NCI-H446 treated with DMSO at 0.1 percent for 48 hours (cell line): ENCODE measurements around the gene EGLN2.
"Not testable (repeated sequence)": the region's sequence is repeated elsewhere in the genome, so short reads cannot be mapped to it uniquely, and the experiment has no call there.

ENCODE experiments used
- DNase-seq: peaks from one replicate; lab custom pipeline; 2025; lab: John Stamatoyannopoulos, UW

EGLN2 gene

DNA sequence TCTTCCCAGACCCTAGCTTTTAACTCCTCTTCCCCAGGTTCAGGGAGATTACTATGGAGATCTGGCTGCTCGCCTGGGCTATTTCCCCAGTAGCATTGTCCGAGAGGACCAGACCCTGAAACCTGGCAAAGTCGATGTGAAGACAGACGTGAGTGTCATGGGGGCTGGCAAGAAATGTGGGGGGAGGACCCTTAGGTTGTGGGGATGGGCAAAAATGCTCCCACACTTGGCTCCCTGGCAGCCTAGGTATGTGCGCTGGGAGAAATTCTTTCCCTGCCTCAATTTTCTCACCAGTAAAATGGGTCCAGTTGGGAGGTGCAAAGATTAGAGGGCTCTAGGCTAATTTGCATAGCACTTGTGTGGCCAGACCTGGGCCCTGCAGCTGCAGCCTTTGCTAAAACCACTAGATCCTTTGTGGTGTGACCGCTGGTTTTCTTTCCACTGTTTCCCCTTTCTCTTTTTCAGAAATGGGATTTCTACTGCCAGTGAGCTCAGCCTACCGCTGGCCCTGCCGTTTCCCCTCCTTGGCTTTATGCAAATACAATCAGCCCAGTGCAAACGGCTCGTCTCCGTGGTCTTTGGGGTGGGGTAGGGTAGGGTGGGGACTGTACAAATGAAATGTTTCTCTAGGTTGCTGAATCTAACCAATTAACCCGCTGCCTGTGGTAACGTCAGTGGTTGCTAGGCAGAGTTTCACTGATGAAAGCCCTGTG is 21.9 kb upstream of the EGLN2 start:
- peak; percentile 88 for DNase-seq

DNA sequence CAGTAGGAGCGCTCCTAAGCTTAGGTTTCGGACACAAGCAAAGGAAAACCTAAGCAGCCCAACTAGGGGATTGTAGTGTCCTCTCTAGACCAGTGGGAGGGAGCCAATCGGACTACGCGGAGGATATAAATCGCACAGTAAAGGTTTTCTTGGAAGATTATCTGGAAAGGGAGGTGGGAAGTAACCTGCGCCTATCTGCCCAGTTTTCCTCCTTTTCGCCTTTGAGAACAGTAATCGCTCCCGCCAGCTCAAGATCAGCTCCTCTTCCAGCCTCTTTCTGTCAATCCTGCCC is 21.4 kb upstream of the EGLN2 start:
- DNase-seq, result no peak

DNA sequence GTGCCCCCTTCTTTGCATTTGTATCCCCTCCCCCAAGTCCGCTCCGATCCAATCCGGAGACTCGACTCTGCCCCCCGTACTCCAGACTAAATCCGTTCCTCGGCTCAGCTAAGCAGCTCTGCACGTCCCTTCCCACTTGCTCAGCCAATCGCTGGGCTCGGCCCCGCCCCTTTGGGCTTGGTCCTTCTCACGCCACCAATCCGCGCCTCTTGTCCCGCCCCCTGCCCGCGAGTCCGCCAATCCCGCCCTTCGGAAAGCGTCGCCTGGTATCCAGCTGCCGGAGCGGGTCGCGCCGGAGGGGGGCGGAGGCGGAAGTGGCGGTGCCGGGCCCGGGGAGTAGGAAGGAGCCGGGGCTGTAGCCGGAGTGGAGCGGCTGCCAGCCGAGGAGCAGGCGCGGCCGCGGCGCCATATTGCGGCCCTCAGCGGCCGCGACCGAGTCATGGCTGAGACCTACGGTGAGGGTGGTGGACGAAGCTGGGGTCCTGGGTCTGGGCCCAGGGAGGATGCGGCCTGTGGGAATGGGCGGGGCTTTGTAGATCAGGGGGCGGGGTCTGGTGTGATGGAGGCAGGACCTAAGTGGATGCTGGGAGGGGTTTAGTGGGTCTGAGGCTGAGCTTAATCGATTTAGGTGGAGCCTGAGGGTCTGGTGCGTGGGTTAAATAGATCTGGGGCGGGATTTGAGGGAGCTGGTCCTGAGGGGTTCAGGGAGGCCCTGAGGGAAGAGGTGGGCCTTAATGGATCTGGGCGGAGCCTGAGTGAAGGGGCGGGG is 20.9 kb upstream of the EGLN2 start, which contains the start of gene RAB4B:
Gene RAB4B, plus strand, starts transcription at position 311 of the 769 bp plus-strand sequence. Its CDS starts 129 bp downstream, at position 440.
- peak; percentile 99 for DNase-seq

DNA sequence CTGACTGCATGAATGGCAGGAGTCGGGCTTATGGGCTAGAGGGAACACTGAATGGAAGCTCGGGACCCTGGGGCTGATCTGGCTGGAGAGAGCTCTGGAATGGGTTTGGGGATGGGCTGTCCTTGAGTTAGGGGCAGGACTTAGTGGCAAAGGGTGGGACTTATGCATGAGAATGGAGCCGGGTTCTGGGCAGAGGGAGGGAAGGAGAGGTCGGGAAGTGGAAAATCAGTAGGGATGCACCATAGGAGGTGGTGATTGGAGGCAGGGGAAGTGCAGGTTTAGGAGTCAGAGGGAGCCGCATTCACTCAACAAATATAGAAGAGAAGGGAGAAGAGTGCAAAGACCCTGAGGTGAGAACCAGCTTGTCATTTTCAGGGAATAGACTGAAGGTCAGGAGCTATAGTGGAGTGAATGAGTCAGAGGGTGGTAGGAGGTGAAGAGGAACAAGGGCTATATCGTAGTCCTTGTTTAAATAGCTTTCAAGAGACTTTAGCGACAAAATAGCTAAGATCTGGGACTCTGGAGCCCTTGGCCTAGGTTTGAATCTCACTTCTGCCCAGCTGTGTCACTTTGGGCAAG is 20.2 kb upstream of the EGLN2 start:
- DNase-seq, result no peak

DNA sequence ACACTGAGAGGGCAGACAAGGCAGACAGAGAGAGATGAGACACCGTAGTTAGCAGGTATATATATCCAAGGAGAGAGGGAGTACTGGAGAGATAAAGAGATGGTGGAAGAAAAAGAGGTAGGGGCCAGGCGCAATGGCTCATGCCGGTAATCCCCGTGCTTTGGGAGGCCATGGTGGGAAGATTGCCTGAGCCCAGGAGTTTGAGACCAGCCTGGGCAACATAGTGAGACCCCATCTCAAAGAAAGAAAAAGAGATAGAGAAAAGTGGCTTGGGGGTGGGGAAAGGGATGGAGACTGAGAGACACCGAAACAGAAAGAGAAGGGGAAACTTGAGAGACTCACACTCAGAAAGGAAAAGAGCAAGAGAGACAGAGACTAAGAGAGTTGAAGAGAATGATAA is 18.4 kb upstream of the EGLN2 start:
- DNase-seq, result no peak

- DNase-seq, result no peak
Measured at GRCh38 chr19:40781140-40781539, 17.9 kb upstream of the EGLN2 start.

DNA sequence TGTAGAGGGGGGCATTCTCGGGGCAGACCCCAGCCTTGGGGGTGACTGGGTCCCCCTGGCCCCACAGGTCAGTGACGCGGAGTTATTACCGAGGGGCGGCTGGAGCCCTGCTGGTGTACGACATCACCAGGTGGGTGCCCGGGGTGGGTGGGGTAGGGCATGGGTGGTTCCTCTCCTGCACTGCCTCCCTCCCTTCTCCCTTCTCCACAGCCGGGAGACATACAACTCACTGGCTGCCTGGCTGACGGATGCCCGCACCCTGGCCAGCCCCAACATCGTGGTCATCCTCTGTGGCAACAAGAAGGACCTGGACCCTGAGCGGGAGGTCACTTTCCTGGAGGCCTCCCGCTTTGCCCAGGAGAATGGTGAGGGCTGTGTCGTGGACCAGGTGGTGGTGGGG is 15.3 kb upstream of the EGLN2 start:
- no peak for DNase-seq

DNA sequence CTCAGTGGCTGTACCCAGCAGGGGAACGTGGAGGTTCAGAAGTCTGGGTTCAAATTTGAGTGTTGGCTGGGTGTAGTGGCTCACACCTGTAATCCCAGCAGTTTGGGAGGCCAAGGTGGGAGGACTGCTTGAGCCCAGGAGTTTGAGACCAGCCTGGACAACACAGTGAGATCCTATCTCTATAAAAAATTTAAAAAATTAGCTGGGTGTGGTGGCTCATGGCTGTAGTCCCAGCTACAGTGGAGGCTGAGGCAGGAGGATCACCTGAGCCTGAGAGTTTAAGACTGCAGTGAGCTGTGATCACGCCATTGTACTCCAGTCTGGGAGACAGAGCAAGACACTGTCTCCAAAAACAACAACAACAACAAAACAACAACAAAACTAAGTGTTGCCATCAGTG is 14.8 kb upstream of the EGLN2 start:
- DNase-seq, result not testable (repeated sequence)

DNA sequence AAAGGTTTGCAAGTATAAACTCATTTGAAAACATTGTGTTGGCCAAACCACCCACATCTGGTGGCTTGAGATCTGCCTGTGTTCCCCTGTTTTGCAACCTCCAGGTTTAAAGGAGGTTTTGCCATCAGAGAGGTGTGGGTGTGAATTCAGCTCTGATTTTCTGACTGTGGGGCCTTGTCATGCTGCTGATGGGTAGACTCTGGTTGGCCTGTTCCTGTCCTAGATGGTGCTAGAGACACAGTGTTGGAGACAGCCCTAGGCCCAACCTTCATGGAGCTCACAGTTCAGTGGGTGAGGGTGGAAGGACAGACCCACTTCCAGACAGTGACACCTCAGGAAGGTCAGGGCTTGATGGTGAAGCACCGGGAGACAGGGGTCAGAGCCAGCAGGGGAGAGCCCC is 13.5 kb upstream of the EGLN2 start:
- no peak for DNase-seq

DNA sequence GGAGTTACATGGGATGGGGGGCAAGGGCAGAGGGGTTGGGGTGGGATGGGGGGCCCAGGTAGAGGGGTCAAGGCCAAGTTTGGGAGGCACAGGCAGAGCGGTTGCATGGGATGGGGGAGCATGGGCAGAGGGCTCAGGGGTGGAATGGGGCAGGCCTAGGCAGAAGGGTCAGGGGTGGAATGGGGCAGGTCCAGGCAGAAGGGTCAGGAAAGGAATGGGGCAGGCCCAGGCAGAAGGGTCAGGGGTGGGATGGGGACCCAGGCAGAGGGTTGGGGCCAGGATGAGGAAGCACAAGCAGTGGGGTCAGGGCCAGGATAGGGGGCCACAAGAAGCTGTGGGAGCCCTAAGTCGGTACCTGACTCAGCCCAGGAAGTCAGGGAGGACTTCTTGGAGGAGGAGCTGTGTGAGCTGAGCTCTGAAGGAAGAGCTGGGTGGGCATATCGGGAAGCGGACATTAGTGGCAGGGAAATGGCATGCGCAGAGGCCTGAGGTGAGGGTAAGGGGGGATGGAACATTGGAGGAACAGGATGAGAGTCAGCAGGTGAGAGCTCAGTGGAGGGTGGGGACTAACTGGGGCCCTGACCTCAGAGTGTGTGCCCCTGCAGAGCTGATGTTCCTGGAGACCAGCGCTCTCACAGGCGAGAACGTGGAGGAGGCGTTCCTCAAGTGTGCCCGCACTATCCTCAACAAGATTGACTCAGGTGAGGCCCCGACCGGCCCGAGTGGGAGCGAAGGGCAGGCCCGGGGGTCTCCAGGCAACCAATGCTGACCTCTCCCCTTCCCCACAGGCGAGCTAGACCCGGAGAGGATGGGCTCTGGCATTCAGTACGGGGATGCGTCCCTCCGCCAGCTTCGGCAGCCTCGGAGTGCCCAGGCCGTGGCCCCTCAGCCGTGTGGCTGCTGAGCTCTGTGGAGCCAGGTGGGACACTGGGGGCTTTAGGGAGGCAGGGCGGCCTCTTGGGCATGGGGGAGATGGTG is 12.6 kb upstream of the EGLN2 start:
- no peak for DNase-seq

DNA sequence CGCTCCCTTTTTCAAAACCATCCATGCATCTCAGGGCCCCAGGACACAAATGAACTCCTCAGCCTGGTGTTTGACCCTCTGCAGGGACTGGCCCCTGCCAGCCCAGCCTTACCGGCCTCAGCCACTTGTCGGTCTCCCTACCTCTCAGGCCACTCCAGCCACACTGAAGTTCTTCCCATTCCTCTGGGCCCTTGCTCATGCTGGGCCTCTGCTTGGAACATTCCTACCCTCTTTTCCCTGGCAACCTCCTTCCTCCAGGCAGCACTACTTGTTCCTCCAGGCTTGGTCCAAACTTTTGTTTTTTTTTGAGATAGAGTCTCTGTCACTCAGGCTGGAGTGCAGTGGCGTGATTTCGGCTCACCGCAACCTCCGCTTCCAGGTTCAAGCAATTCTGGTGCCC is 7.6 kb upstream of the EGLN2 start:
- no peak for DNase-seq

DNA sequence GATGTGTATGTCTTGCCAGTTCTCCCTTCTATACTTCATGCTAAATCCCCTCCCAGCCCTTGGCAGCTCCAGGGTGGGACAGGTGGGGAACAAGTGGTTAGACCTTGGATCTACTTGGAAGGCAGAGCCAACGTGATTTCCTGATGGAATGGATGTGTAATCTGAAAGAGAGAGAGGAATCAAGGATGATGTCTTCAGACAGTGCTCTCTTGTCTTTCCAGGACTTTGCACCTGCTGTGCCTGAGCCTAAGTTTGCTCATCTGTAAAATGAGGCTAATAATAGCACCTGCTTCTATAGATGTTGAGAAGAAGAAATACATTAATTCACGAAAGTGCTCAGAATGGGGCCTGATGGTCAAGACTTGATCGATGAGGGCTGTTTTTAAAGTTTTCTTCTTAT is 7.0 kb upstream of the EGLN2 start:
- no peak for DNase-seq

- no peak for DNase-seq
Measured at GRCh38 chr19:40797166-40797962, 1.6 kb upstream of the EGLN2 start.

GRCh38 chr19:40797963-40798682 is 868 bp upstream of the EGLN2 start:
- no peak for DNase-seq

DNA sequence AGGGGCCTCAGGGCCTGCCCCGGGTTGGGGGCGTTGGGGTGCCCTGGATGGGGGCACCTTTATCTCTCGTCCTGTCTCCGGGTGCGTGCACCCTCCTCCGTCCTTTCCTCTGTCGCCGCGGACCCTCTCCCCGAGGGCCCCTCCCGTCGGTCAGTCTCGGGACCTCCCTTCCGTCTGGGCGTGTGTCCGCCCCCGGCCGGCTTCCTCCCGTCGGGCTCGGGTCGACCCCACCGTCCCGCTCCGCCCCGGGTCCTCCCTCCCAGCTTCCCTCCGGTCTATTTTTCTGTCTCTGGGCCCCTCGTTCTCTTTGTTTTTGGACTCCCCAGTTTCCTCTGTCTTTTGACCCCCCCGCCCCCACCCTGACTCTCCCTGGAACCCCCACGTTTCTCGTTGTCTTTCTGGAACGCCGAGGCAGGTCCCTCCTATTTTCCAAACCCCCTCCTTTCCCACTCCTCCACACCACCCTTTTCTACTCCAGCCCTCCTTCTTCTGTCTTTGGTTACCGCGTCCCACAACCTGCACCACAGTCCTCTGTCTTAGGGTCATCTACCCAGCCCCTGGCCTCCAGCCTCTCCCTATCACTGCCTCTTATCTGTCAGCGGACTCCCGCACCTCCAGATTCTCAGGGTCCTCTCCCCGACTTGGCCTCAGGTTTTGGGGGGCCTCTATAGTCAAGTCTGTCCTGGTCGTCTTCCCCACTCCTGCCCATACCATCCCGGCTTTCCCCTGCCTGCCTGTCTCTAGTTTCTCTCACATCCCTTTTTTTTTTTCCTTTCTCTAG is 757 bp downstream of the EGLN2 start:
- DNase-seq, result no peak

- DNase-seq, result no peak
Measured at GRCh38 chr19:40800339-40800996, 1.5 kb downstream of the EGLN2 start.

- DNase-seq, result no peak
Measured at GRCh38 chr19:40800997-40801377, 2.0 kb downstream of the EGLN2 start.

DNA sequence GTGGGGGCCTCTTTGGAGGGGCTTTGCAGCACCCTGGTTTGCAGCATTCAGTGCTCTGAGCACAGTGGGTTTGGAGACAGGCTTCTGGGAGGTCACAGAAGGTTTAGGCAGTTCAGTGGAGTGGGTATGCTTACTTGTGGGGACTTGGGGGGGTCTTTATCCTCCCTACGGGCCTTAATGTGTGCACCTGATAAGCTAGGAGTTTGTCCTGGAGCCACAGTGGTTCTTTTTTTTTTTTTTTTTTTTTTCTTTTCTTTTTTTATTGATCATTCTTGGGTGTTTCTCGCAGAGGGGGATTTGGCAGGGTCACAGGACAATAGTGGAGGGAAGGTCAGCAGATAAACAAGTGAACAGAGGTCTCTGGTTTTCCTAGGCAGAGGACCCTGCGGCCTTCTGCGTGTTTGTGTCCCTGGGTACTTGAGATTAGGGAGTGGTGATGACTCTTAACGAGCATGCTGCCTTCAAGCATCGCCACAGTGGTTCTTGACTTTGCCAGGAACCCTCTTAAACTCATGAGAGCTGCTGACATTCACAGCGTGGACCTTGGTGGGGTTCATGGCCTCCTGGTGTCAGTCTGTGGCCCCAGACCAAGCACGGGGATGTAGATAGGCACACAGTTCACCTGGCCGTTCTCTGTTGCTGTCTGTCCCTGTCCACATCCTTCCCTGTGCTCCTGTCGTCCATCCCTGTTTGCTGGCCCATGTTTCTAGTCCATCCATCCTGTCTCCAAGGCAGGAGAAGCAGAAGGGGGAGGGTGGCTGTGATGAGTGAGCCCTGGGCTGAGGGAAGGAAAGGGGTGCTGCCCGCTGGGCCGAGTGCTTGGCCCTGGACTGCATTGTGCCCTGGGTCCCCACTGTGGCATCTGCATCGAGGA is 2.7 kb downstream of the EGLN2 start:
- DNase-seq, result no peak
